ENCODE measurements around the gene PSMB11.

The PSMB11 gene

GRCh38 chr14:23089498-23090253 is 47.7 kb downstream of the PSMB11 start:
- no peak for DNase-seq (ENCODE audit: low spot score)

GRCh38 chr14:23090254-23090636 is 48.2 kb downstream of the PSMB11 start:
- no peak for DNase-seq (ENCODE audit: low spot score)

- DNase-seq (ENCODE audit: low spot score), result no peak
These were observed 49.5 kb downstream of the PSMB11 start for GRCh38 chr14:23091294-23092225.

- no peak for DNase-seq (ENCODE audit: low spot score)
These were observed 51.1 kb downstream of the PSMB11 start for GRCh38 chr14:23093104-23093503.

- DNase-seq (ENCODE audit: low spot score), result no peak
These were observed 51.5 kb downstream of the PSMB11 start for GRCh38 chr14:23093526-23093925.

All from LoVo (cell line).